Measurements from ENCODE around the gene ZNF497. TPM values are rescaled to one million over a fixed set of nuclear protein-coding genes. Genes with fewer than 3 reads are reported as not detected.

ZNF497 gene
- total and polyA plus RNA-seq, 2 of the 13 experiments (the other 11 are each of a cell fraction or from before 2014, with no cell fraction given), result 1.5 to 1.9 TPM

DNA sequence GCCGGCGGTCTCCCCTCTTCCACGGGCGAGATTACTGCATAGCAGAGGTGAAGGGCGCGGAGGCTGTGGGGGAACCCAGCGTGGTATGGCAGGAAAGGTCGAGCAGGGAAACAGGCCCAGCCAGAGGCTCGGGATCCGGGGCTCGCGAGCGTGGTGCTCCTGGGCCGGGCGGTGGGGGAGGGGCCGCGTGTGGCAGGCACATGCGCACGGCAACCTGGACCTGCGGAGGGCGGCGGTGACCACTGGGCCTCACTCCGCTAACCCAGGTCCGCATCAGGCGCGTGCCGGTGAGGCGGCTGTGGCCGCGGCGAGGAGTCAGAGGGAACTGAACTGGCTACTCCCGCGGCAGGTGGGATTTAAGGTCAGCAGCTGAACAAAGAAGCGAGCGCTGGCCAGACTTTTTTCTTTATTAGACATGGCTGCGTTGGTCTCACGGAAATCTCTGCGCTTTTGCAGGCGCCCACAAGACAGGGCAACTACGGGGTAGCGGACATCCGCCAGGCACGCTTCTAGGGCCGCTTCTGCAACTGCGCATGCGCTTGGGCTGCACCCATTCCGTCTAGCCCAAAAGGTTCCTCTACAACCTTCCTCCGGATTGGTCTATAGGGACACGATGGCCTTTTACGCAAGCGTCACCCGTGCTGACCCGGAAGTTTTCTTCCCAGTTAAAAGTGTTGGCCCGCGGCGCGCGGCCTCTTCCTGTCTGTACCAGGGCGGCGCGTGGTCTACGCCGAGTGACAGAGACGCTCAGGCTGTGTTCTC lies 24.2 kb upstream of the ZNF497 start, which contains the start of gene RPS5 (continued):
- TF ChIP-seq SRSF1 (optimal IDR thresholded peaks at IDR 0.05; ENCODE audit: low read depth, low read length) (peak; percentile 57), ZMYM2 (CRISPR knock-in tag; IDR thresholded peaks at IDR 0.05) (peak; percentile 32; the same call in 1 of the 2 replicates), PHF20 (CRISPR knock-in tag; IDR thresholded peaks at IDR 0.05) (peak; percentile 80), RBFOX2 (IDR thresholded peaks at IDR 0.05; ENCODE audit: low read depth, low read length) (peak; percentile 97), NCOA2 (CRISPR knock-in tag; IDR thresholded peaks at IDR 0.05) (peak; percentile 26; the same call in 1 of the 2 replicates), MAFK (conservative IDR thresholded peaks at IDR 0.05 in 1 of 2, IDR thresholded peaks at IDR 0.05 in 1 of 2; ENCODE audit: low read length in 2 of 2) (no peak; a peak in 1 of 4 replicates), ZBTB1 (CRISPR knock-in tag; IDR thresholded peaks at IDR 0.05; ENCODE audit: borderline replicate concordance) (no peak), PLRG1 (conservative IDR thresholded peaks at IDR 0.05) (no peak)
- TF ChIP-seq, protein P1, sequence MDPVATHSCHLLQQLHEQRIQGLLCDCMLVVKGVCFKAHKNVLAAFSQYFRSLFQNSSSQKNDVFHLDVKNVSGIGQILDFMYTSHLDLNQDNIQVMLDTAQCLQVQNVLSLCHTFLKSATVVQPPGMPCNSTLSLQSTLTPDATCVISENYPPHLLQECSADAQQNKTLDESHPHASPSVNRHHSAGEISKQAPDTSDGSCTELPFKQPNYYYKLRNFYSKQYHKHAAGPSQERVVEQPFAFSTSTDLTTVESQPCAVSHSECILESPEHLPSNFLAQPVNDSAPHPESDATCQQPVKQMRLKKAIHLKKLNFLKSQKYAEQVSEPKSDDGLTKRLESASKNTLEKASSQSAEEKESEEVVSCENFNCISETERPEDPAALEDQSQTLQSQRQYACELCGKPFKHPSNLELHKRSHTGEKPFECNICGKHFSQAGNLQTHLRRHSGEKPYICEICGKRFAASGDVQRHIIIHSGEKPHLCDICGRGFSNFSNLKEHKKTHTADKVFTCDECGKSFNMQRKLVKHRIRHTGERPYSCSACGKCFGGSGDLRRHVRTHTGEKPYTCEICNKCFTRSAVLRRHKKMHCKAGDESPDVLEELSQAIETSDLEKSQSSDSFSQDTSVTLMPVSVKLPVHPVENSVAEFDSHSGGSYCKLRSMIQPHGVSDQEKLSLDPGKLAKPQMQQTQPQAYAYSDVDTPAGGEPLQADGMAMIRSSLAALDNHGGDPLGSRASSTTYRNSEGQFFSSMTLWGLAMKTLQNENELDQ (CRISPR knock-in tag; IDR thresholded peaks at IDR 0.05; ENCODE audit: borderline replicate concordance), result peak; percentile 76; the same call in 1 of the 2 replicates
- TF ChIP-seq, protein P2, sequence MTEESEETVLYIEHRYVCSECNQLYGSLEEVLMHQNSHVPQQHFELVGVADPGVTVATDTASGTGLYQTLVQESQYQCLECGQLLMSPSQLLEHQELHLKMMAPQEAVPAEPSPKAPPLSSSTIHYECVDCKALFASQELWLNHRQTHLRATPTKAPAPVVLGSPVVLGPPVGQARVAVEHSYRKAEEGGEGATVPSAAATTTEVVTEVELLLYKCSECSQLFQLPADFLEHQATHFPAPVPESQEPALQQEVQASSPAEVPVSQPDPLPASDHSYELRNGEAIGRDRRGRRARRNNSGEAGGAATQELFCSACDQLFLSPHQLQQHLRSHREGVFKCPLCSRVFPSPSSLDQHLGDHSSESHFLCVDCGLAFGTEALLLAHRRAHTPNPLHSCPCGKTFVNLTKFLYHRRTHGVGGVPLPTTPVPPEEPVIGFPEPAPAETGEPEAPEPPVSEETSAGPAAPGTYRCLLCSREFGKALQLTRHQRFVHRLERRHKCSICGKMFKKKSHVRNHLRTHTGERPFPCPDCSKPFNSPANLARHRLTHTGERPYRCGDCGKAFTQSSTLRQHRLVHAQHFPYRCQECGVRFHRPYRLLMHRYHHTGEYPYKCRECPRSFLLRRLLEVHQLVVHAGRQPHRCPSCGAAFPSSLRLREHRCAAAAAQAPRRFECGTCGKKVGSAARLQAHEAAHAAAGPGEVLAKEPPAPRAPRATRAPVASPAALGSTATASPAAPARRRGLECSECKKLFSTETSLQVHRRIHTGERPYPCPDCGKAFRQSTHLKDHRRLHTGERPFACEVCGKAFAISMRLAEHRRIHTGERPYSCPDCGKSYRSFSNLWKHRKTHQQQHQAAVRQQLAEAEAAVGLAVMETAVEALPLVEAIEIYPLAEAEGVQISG (CRISPR knock-in tag; IDR thresholded peaks at IDR 0.05), result peak; percentile 92
- TF ChIP-seq, protein P3, sequence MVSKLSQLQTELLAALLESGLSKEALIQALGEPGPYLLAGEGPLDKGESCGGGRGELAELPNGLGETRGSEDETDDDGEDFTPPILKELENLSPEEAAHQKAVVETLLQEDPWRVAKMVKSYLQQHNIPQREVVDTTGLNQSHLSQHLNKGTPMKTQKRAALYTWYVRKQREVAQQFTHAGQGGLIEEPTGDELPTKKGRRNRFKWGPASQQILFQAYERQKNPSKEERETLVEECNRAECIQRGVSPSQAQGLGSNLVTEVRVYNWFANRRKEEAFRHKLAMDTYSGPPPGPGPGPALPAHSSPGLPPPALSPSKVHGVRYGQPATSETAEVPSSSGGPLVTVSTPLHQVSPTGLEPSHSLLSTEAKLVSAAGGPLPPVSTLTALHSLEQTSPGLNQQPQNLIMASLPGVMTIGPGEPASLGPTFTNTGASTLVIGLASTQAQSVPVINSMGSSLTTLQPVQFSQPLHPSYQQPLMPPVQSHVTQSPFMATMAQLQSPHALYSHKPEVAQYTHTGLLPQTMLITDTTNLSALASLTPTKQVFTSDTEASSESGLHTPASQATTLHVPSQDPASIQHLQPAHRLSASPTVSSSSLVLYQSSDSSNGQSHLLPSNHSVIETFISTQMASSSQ (IDR thresholded peaks at IDR 0.05; ENCODE audit: low read depth), result 0 out of 2 replicates have a peak, but pooled peaks have one; percentile 47
- TF ChIP-seq, protein P3 (CRISPR knock-in tag; IDR thresholded peaks at IDR 0.05; ENCODE audit: borderline replicate concordance), result peak; percentile 42
- TF ChIP-seq, protein P4, sequence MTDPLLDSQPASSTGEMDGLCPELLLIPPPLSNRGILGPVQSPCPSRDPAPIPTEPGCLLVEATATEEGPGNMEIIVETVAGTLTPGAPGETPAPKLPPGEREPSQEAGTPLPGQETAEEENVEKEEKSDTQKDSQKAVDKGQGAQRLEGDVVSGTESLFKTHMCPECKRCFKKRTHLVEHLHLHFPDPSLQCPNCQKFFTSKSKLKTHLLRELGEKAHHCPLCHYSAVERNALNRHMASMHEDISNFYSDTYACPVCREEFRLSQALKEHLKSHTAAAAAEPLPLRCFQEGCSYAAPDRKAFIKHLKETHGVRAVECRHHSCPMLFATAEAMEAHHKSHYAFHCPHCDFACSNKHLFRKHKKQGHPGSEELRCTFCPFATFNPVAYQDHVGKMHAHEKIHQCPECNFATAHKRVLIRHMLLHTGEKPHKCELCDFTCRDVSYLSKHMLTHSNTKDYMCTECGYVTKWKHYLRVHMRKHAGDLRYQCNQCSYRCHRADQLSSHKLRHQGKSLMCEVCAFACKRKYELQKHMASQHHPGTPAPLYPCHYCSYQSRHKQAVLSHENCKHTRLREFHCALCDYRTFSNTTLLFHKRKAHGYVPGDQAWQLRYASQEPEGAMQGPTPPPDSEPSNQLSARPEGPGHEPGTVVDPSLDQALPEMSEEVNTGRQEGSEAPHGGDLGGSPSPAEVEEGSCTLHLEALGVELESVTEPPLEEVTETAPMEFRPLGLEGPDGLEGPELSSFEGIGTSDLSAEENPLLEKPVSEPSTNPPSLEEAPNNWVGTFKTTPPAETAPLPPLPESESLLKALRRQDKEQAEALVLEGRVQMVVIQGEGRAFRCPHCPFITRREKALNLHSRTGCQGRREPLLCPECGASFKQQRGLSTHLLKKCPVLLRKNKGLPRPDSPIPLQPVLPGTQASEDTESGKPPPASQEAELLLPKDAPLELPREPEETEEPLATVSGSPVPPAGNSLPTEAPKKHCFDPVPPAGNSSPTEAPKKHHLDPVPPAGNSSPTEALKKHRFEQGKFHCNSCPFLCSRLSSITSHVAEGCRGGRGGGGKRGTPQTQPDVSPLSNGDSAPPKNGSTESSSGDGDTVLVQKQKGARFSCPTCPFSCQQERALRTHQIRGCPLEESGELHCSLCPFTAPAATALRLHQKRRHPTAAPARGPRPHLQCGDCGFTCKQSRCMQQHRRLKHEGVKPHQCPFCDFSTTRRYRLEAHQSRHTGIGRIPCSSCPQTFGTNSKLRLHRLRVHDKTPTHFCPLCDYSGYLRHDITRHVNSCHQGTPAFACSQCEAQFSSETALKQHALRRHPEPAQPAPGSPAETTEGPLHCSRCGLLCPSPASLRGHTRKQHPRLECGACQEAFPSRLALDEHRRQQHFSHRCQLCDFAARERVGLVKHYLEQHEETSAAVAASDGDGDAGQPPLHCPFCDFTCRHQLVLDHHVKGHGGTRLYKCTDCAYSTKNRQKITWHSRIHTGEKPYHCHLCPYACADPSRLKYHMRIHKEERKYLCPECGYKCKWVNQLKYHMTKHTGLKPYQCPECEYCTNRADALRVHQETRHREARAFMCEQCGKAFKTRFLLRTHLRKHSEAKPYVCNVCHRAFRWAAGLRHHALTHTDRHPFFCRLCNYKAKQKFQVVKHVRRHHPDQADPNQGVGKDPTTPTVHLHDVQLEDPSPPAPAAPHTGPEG (CRISPR knock-in tag; IDR thresholded peaks at IDR 0.05), result peak; percentile 74
